GM18505 (cell line): ENCODE data around the gene PODNL1.
A peak's percentile ranks its signal among the peaks of the same experiment; 100 is the strongest.

Experiments used
- ATAC-seq: cut with Tn5 transposase; IDR thresholded peaks from one replicate; pipeline ENCODE4 v1.9.1; 2021; ENCODE audit not compliant: unreplicated experiment
- POLR2A ChIP-seq: IDR thresholded peaks from 4 replicates; pipeline ENCODE4 v1.6.1; 2011; ENCODE audit warnings: borderline replicate concordance; ENCODE audit not compliant: insufficient read depth, insufficient read length; ENCODE audit errors: extremely low read depth

PODNL1 gene, protein sequence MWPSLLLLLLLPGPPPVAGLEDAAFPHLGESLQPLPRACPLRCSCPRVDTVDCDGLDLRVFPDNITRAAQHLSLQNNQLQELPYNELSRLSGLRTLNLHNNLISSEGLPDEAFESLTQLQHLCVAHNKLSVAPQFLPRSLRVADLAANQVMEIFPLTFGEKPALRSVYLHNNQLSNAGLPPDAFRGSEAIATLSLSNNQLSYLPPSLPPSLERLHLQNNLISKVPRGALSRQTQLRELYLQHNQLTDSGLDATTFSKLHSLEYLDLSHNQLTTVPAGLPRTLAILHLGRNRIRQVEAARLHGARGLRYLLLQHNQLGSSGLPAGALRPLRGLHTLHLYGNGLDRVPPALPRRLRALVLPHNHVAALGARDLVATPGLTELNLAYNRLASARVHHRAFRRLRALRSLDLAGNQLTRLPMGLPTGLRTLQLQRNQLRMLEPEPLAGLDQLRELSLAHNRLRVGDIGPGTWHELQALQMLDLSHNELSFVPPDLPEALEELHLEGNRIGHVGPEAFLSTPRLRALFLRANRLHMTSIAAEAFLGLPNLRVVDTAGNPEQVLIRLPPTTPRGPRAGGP

DNA sequence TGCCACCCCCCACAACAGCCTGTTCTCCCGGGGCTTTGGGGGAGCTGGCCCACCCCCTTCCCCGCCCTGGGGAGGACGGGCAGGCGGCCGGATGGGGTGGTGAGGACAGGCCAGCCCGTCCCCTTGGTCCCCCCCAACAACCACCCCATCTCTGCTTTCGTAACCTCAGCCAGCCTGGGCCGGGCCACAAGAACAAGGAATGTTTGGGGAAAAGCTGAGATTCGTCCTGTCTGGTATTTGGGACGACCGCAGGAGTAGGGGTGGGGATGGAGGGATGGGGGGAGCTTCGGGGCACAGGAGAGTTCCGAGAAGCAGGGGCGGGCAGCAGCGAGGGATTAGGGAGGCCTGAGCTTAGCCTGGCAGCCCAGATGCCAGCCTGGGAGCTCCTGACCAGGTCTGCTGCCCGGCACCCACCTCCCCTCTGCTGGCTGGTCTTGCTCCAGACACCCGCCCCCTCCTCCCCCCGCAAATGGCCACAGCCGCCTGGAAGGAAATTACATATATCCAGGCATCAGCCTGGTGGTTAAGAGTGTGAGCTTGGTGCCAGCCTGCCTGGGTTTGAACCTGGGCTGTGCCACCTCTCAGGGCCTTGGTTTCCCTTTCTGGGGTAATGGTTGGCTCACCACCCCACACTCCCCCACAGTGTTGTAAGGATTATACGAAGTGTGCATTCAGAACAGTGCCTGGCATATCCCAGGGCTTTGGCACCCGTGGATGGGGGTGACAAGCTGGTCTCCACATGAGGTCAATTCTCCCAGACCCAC lies at the start of gene PODNL1:
TSS of gene PODNL1 (minus strand) at position 117 of the 764 bp plus-strand sequence. CDS start 236 bp downstream, outside the sequence.
- no peak for ATAC-seq
- no peak for TF ChIP-seq POLR2A

DNA sequence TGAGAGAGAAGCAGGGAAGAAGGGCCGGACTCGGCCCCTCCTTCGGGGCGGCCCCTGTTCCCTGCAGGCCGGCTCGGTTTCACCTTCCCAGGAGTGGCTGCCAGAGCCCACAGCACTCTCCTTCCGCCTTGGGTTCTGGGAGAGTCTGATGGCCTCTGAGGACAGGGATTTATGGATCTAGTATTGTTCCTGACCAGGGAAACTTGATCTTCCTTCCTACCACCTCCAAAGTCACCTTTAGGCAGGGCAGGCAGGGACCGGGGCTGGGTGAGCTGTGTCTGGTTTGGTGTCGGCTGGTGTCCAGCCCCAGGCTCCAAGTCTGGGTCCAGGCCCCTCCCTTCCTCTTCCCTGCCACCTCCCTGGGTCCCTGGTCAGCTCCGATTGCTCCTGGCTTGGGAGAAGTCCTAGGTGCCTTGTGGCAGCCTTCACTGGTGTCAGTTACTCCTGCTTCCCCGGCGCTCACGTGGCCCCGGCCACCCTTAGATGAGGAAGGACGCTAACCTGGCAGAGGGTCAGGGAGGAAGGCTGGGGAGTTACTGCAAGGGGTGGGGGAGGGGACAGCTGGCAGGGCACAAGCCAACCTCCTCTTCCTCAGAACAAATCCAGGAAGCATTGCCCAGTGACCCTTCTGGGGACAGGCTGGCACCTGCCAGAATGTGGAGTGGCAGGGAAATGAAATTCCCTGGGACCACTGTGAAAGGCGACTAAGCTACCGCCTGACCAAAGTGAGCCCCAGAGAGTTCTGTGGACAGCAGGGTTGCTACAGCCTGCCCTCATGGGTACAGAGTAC lies 49.1 kb upstream of the PODNL1 start:
- ATAC-seq = no peak
- no peak for TF ChIP-seq POLR2A

DNA sequence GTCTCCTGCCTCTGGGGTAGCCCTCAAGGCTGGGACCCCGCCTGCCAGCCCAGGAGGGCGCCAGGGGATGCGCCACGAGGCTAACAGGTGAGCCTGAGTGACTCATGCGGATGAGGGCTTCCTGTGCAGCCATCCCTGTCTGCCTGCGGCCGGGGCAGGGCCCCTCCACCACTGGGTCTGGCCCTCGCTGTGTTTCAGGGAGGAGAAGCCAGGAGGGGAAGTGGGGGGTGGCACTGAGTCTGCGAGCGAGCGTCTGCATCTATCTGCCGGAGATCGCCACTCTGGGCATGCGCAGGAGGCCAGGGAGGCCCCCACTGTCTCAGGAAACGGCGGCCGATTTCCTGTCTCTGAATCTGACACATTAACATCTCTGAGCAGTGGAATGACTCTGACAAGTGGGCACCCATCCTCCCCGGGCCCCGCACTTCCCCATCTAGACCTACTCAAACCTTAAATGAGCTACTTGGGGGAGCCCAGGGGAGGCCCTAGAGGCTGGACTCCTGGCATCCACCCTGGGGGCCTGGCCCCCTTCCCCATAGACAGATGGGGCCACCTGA lies 48.2 kb upstream of the PODNL1 start:
- peak; percentile 74 for TF ChIP-seq POLR2A
- ATAC-seq = peak; percentile 72

DNA sequence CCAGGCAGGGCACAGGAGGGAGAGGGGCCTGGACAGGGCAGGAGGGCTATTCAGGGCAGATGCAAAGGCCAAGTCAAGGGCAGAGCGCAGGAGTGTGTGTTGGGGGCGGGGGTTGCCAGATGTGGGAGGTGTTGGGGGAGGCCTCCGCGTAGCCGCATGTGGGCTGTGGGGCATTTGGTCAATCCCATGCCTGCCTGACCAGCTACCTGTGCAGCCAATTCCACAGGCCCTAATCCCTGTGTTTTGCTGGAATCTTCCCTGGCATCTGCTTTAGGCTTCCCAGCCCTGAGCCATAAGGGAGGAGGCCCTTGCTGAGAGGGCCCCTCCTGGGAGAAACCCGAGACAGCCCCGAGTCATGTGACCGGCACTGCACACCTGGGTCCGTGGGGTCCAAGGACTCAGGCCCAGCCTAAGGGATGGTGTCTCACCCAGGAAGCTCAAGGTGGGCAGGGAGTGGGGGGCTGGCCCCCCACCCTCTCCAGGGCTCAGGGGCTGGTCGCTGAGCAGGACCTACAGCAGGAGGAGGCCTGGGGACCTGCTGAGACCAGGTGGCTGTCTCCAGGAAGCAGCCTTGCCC lies 47.6 kb upstream of the PODNL1 start:
- peak; percentile 19 for ATAC-seq
- TF ChIP-seq POLR2A = no peak

DNA sequence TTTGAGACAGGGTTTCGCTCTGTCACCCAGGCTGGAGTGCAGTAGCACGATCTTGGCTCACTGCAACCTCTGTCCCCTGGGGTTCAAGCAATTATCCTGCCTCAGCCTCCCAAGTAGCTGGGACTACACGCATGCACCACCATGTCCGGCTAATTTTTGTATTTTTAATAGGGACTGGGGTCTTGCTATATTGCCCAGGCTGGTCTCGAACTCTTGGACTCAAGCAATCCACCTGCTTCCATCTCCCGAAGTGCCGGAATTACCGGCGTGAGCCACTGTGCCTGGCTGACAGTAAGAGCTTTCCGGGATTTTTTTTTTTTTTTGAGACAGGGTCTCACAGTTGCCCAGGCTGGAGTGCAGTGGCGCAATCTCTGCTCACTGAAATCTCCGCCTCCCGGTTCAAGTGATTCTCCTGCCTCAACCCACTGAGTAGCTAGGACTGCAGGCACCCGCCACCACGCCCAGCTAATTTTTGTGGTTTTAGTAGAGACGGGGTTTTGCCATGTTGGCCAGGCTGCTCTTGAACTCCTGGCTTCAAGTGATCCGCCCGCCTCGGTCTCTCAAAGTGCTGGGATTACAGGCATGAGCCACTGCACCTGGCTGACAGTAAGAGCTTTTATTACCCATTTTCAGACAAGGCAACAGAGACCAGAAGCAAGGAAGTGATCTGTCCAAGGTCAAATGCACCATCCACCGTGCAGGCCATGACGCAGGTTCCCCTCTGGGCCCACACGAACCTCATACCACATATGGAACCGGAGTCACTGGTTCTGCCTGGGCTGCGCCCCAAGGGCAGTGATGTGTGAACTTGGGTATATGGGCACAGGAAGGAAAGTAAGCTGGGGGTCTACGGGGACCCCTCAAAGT lies 46.9 kb upstream of the PODNL1 start:
- ATAC-seq = no peak

DNA sequence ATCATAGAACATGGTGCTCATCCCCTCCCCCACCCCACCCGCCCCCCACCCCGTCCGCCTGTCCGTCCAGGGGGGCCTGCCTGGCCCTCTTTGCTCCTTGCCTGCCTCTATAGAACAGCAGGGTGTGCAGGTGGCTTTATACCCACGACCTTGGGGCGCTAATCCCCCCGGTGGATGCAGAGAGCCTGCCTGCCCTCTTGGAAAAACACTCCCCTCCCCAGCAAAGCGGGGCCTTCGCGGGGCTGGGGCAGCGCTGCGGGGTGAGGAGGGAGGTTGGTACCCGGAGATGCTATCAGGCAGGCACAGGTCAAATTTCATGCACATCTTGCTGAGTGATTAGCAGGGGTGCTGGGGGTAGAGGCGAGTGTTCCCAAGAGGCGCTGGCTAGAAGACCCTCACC lies 46.0 kb upstream of the PODNL1 start:
- TF ChIP-seq POLR2A = no peak
- no peak for ATAC-seq

More for the DNA sequence above, 46.9 kb upstream of the PODNL1 start:
- no peak for TF ChIP-seq POLR2A

DNA sequence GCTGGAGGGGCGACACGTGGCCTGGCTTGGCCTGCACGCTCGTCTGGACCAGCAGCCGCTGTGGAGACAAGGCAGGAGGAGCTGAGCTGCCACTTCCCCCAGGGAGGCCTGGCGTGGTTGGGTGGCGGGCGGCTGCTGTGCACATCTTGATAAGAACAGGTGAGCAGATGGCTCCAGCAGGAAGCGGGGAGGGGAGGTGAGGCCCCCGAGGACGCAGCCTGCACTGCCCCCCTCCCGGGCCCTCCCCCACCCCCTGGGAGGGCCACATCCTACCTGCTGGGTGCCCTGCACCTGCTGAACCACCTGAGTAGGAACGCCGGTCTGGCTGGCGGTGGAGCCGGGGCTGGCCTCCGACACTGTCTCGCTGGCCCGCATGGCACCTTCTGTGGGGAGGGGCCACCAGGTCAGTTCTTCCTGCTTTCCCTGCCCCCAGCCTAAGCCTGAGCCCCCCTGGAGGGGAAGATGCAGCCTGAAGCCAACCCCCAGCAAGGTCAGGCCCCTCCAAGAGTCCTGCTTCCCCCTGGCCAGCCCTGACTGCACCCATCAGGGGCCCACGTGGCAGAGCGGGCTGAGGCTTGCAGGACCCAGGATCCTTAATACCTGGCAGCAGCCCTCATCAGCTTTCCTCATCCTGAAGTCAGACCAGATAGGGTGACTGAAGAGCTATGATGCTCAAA lies 45.1 kb upstream of the PODNL1 start:
- no peak for ATAC-seq
- TF ChIP-seq POLR2A = no peak

DNA sequence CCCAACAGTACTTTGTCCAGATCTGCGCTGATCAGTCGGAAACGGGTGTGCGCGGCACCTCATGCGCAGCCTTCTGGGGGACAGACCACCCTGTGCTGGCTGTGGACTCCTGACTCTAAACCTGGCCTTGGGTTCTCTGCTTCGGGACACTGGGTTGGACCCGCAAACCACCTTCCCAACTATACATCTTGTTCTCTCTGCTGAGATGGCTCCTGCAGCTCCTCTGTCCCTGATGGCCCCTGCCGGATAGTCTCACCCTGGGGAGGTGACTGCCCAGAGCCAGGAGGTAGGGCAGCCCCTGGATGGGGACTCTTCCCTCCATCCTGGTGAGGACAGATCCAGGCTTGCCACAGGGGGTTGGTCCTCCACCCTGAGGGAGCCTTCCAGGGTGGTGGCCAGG lies 44.6 kb upstream of the PODNL1 start:
- no peak for ATAC-seq
- TF ChIP-seq POLR2A = no peak

DNA sequence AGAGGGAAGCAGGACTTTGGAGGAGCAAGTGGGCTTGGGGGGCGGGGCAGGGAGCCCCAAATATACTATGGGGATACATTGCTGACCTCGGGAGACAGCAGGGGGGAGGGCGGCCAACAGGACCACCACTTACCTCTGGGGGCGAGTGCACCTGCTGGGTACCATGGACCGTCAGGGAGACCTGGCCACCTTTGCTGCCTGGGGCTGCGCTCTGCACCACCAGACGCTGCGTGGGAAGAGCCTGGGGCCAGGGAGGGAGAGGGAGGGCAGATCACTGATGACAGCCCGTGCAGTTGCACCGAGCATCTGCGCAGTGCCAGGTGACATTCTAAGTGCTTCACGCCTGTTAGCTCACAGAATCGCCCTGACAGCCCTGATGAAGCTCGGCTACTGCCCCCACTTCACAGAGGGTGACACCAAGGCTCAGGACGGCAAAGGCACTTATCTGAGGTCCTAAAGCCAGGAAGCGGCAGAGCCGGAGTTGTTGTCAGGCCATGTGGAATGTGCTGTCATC lies 43.8 kb upstream of the PODNL1 start:
- no peak for TF ChIP-seq POLR2A
- no peak for ATAC-seq

DNA sequence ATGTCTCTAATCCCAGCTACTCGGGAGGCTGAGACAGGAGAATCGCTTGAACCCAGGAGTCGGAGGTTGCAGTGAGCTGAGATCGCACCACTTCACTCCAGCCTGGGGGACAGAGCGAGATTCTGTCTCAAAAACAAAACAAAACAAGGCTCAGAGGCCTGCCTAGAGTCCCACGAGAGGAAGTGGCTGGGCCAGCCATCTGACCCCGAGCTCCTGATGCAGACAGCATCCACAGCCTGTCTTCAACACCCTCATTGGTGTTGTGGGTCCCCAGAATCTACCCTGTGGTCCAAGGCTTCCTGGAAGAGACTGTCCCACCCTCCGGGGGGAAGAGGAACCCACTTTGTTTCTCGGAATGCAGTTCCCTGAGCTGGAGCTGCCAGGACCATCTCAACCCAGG lies 43.2 kb upstream of the PODNL1 start:
- no peak for TF ChIP-seq POLR2A
- no peak for ATAC-seq

DNA sequence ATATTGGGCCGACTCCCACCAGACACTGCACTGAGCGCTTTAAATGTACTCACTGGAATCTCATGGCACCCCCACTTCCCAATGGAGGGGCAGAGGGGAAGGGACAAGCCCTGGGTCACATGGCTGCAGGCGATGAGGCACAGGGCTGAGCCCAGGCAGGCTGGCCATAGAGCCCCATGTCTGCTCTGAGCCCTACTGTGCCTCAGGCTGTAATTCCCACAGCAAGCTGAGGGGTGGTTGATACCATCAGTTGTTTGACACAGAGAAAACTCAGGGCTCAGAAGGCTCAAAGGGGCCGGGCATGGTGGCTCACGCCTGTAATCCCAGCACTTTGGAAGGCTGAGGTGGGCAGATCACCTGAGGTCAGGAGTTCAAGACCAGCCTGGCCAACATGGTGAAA lies 42.8 kb upstream of the PODNL1 start:
- TF ChIP-seq POLR2A = no peak
- ATAC-seq = no peak
